IPS-20b (cell line): ENCODE measurements around the gene ANKRD17.

Source experiments
- H3K27ac ChIP-seq: one replicate; pipeline ENCODE4 v1.5.1; 2013; ENCODE audit warnings: low read length
- H3K27me3 ChIP-seq: 2 replicates; pipeline ENCODE4 v1.6.1; 2013; ENCODE audit warnings: mild to moderate bottlenecking, low read length, inconsistent platforms; ENCODE audit not compliant: insufficient read depth
- H3K36me3 ChIP-seq: 2 replicates; pipeline ENCODE4 v1.6.1; 2013; ENCODE audit warnings: low read depth, mild to moderate bottlenecking, inconsistent platforms, low read length, moderate library complexity; ENCODE audit not compliant: insufficient read depth
- H3K4me1 ChIP-seq: 2 replicates; pipeline ENCODE4 v1.6.1; 2013; ENCODE audit warnings: mild to moderate bottlenecking, control low read depth, inconsistent platforms, low read length, moderate library complexity; ENCODE audit not compliant: insufficient read depth
- H3K4me3 ChIP-seq: 2 replicates; pipeline ENCODE4 v1.5.1; 2013; ENCODE audit warnings: mild to moderate bottlenecking, low read length, inconsistent platforms
- H3K9ac ChIP-seq: 2 replicates; pipeline ENCODE4 v1.6.1; 2013; ENCODE audit warnings: low read depth, mild to moderate bottlenecking, inconsistent platforms, low read length, moderate library complexity
- H3K9me3 ChIP-seq: 2 replicates; pipeline ENCODE4 v1.6.1; 2013; ENCODE audit warnings: mild to moderate bottlenecking, low read depth, low read length, inconsistent platforms; ENCODE audit not compliant: insufficient read depth

The ANKRD17 gene

DNA sequence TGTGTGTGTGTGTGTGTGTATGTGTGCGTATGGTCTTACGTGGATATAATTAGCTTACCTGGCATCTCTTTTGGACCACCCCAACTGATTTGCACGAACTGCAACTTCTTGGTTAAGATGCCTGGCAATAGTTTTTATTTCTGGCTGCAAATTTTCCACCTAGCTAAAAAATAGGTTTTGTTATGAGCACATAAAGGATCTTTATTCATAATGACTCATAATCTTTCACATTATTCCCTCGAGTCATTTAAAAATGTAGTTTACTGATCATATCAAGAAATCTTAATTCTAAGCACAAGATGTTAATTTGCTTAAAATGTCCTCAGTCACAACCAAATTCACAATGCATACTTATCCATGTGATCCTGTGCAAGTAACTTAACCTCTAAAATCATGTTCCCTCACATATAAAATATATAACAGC lies 190.6 kb downstream of the ANKRD17 start:
- peak overlapping the region; percentile 77 for H3K4me3 ChIP-seq
- H3K27me3 ChIP-seq = no peaks in the 10 kb centered on the region
- no peak overlapping the region for H3K27ac ChIP-seq
- peaks cover 43% of the 10 kb centered on the region for H3K36me3 ChIP-seq
- peaks cover 8% of the 10 kb centered on the region; the same call in 1 of the 2 replicates for H3K4me1 ChIP-seq
- peak overlapping the region; percentile 87; the same call in 1 of the 2 replicates for H3K9ac ChIP-seq
- no peaks in the 10 kb centered on the region for H3K9me3 ChIP-seq

DNA sequence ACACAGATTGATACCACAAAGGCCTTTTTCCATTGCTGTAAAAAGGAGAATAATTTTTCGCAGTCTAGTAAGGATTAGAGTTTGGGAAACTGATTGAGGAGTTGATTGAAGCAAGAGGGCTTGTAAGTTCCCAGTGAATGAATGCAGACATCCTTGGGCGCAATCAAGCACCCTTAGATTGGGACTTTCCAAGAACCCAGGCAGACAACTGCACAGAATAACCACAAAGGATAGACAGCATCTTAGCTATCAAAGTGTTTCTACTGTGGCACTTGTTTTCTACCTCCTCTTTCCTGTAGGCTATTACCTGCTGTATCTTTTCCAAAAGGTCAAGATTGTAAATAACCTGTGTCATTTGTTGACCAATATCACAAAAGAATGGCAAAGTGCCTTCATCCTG lies 191.7 kb downstream of the ANKRD17 start:
- no peak overlapping the region for H3K4me3 ChIP-seq
- H3K9ac ChIP-seq = 0 out of 2 replicates have a peak overlapping the region, but pooled peaks have one; percentile 10
- H3K27ac ChIP-seq = no peak overlapping the region
- H3K9me3 ChIP-seq = no peaks in the 10 kb centered on the region
- H3K27me3 ChIP-seq = no peaks in the 10 kb centered on the region
- peaks cover 48% of the 10 kb centered on the region for H3K36me3 ChIP-seq
- H3K4me1 ChIP-seq = peaks cover 8% of the 10 kb centered on the region; the same call in 1 of the 2 replicates

DNA sequence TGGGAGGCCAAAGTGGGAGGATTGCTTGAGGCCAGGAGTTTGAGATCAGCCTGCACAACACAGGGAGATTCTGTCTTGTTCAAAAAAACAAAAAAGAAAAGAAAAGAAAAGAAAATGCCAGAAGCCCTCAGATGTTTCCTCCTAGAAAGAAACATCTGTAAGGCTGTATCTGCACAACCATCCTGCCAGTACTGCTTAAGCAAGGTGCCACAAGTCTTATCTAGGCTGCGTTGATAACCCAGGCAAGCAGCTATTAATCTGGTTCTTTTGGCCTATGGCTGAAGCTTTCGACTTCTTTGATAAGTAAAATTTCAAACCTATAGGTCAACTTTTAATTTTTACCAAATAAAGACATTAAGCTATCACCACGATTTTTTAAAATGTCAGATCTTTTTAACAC lies 192.2 kb downstream of the ANKRD17 start:
- Histone ChIP-seq H3K9ac (no peak overlapping the region), H3K4me1 (peaks cover 8% of the 10 kb centered on the region; the same call in 1 of the 2 replicates), H3K36me3 (peaks cover 52% of the 10 kb centered on the region), H3K27me3 (no peaks in the 10 kb centered on the region), H3K4me3 (no peak overlapping the region), H3K9me3 (no peaks in the 10 kb centered on the region), H3K27ac (no peak overlapping the region)

DNA sequence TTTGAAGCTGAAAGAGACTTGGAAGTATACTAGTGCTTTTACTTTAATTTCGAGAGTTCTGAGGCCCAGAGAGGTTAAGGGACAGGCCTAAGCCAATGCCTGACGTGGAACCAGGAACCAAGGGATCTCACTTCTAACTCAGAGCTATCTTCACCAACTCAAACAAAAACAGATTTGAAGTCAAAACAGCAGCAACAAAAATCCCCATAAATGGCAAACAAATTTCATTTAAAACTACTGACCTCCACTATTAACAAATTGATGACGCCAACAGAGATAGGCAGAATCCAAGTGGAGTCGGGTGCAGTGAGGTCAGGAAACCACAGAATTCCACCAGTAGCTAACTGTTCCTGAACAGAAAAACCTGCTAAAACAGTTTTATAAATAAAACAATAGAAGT lies 194.1 kb downstream of the ANKRD17 start:
- Histone ChIP-seq H3K4me3 (no peak overlapping the region), H3K9ac (no peak overlapping the region), H3K4me1 (peaks cover 6% of the 10 kb centered on the region; the same call in 1 of the 2 replicates), H3K27me3 (no peaks in the 10 kb centered on the region), H3K9me3 (no peaks in the 10 kb centered on the region), H3K27ac (no peak overlapping the region), H3K36me3 (peaks cover 69% of the 10 kb centered on the region)

DNA sequence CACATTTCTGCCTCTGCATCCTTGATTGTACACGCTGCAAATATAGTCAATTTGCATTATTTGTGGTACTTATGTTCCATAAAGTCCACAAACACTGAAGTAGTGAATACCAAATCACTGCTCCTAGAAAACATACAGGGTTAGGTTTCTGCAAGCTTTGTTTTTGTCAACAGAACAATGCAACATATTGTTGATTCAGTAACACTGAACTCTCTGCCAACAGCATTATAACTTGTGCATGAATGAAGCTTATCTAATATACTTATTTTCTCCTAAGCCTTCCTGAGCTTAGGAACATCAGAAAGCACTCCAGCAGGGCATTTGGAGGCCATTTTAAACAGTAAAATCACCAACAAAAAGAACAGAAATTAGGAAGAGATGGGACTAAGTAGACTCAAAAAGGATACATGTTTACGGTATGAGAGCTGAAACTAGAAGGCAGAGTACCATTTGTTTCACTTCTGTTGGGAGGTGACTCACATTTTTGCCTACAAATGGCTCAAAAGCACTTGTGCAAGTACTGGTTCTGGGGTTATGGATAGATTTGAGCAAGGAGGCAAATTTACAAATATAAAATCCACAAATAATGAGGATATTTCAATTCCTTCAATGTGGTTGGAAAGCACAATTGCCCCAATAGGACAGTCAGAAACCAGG lies 203.2 kb downstream of the ANKRD17 start:
- Histone ChIP-seq H3K9me3 (no peaks in the 10 kb centered on the region), H3K27me3 (no peaks in the 10 kb centered on the region), H3K4me1 (peaks cover 27% of the 10 kb centered on the region), H3K9ac (peak overlapping the region; percentile 7; the same call in 1 of the 2 replicates), H3K36me3 (peaks cover 55% of the 10 kb centered on the region), H3K27ac (no peak overlapping the region), H3K4me3 (no peak overlapping the region)

DNA sequence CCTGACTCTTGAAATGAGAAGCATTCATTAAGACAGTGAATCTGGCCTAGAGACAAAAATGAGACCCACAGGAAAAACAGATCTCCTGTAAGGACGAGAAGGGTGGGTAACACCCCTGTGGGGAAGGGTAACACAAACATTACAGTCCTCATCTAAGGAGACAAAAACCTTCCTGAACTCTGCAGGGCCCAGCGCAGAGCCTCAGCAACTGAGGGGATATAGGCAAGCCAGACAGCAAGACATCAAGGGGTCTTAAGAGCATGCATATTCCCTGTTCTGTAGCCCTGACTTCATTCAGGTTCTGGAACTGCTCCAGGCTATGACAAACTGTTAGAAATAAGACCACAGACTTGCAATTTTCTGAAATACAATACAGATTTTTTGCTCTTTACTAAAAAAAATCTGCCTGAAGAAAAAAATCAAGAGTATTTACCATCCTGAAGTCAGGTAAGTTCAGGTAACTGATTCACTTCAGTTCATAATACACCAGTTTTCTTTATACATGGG lies 204.6 kb downstream of the ANKRD17 start:
- Histone ChIP-seq H3K27me3 (no peaks in the 10 kb centered on the region), H3K27ac (peak overlapping the region; percentile 42), H3K9ac (peak overlapping the region; percentile 18; the same call in 1 of the 2 replicates), H3K9me3 (no peaks in the 10 kb centered on the region), H3K36me3 (peaks cover 42% of the 10 kb centered on the region), H3K4me3 (0 out of 2 replicates have a peak overlapping the region, but pooled peaks have one; percentile 2), H3K4me1 (peaks cover 27% of the 10 kb centered on the region)

DNA sequence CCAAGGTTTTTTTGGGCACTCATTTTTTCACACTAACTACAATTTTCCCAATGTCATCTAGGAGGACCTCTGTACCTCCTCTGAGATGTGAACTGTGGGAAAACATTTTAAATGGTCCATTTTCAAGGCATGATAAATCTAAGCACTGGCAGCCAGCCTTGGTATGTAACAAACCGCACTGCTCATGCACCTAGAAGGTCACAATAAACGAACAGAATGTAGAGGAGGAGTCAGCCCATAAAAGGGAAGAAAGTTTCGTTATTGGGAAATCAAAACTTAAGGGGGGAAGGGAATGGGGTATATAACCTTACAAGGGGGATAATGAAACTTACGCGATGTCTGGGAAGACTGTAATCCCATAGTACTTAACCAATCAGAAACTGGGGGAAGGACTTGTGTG lies 205.5 kb downstream of the ANKRD17 start:
- no peak overlapping the region for H3K27ac ChIP-seq
- H3K9ac ChIP-seq = no peak overlapping the region
- no peak overlapping the region for H3K4me3 ChIP-seq
- H3K4me1 ChIP-seq = peaks cover 27% of the 10 kb centered on the region
- peaks cover 32% of the 10 kb centered on the region for H3K36me3 ChIP-seq
- no peaks in the 10 kb centered on the region for H3K9me3 ChIP-seq
- H3K27me3 ChIP-seq = no peaks in the 10 kb centered on the region

DNA sequence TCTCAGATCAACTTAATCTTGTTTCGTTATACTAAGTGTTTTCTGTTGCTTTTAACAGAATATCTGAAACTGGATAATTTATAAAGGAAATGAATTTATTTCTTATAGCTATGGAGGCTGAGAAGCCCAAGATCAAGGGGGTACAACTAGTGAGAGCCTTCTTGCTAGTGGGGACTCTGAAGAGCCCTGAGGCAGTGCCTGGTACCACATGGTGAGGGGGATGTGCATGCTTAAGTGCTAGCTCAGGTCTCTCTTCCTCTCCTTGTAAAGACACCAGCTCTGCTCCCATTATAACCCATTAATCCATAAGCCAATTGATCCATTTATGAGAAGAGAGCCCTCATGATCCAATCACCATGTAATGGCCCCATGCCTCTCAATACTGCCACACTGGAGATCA lies 207.0 kb downstream of the ANKRD17 start:
- Histone ChIP-seq H3K9ac (no peak overlapping the region), H3K9me3 (no peaks in the 10 kb centered on the region), H3K36me3 (peaks cover 18% of the 10 kb centered on the region), H3K27me3 (no peaks in the 10 kb centered on the region), H3K4me3 (no peak overlapping the region), H3K4me1 (peaks cover 27% of the 10 kb centered on the region), H3K27ac (no peak overlapping the region)

DNA sequence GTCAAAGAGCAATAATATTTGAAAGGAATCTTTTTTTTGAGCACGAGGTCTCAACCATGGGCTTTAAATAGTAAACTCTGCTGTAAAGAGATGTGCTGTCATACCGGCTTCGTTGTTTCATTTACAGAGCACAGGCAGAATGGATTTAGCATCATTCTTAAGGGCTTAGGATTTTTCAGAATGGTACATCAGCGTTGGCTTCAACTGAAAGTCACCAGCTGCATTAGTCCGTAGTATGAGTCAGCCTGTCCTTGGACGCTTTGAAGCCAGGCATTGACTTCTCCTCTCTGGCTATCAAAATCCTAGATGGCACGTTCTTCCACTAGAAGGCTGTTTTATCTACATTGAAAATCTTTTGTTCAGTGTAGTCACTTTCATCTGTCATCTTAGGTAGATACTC lies 212.7 kb downstream of the ANKRD17 start:
- no peak overlapping the region for H3K27ac ChIP-seq
- H3K9me3 ChIP-seq = no peaks in the 10 kb centered on the region
- H3K4me3 ChIP-seq = no peak overlapping the region
- H3K4me1 ChIP-seq = no peaks in the 10 kb centered on the region
- no peaks in the 10 kb centered on the region for H3K27me3 ChIP-seq
- H3K36me3 ChIP-seq = no peaks in the 10 kb centered on the region
- H3K9ac ChIP-seq = no peak overlapping the region

DNA sequence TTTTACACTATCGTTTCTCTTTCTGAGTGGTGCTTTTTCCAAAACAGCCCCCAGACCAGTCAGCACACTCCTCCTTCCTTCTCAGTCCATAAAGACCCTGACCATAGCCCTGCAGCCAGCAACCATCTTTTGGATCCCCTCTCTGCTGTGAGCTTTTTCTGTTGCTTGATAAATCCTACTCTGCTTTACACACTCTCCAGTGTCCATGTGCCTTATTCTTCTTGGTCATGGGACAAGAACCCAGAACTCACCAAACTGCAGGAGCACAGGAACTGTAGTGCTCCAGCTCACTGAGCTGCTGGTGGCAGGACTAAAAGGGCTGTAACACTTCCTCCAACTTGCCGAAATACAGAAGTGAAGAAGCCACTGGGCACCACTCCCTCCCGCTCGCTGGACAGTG lies 221.5 kb downstream of the ANKRD17 start:
- Histone ChIP-seq H3K9me3 (peaks cover 20% of the 10 kb centered on the region), H3K27ac (no peak overlapping the region), H3K4me3 (no peak overlapping the region), H3K9ac (no peak overlapping the region), H3K27me3 (no peaks in the 10 kb centered on the region), H3K36me3 (no peaks in the 10 kb centered on the region), H3K4me1 (no peaks in the 10 kb centered on the region)

DNA sequence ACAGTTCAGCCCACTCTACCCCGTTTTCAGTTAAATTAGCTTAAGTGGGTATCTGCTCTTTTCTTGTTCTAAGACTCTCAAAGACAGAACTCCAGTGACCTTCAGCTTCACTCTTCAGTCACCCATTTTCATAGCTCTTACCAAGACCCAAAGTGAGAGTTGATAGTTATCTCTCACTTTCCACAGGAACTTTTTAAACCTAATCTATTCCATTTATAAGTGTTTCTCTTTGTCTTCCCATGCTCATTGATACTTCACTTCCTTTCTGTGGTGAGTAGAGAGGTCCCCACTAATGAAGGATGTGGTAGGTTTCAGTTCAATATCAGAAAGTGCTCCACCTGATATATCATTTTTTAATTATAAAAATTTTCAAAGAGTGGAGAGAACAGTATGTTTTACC lies 222.5 kb downstream of the ANKRD17 start:
- no peaks in the 10 kb centered on the region for H3K27me3 ChIP-seq
- no peaks in the 10 kb centered on the region for H3K4me1 ChIP-seq
- peaks cover 20% of the 10 kb centered on the region for H3K9me3 ChIP-seq
- no peak overlapping the region for H3K27ac ChIP-seq
- no peak overlapping the region for H3K4me3 ChIP-seq
- H3K9ac ChIP-seq = no peak overlapping the region
- no peaks in the 10 kb centered on the region for H3K36me3 ChIP-seq

DNA sequence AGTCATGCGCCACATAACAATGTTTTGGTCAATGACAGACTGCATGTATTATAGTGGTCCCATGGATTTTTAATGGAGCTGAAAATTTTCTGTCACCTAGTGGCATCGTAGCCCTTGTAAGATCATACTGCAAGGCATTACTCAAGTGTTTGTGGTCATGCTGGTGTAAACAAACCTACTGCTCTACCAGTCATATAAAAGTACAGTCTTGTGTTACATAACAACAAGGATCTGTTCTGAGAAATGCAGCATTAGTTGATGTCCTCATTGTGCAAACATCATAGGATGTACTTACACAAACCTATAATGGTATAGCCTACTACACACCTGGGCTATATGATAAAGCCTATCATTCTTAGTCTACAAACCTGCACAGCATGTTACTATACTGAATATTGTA lies 223.7 kb downstream of the ANKRD17 start:
- H3K36me3 ChIP-seq = no peaks in the 10 kb centered on the region
- no peaks in the 10 kb centered on the region for H3K27me3 ChIP-seq
- no peaks in the 10 kb centered on the region for H3K4me1 ChIP-seq
- no peak overlapping the region for H3K4me3 ChIP-seq
- no peak overlapping the region for H3K9ac ChIP-seq
- peaks cover 20% of the 10 kb centered on the region for H3K9me3 ChIP-seq
- H3K27ac ChIP-seq = no peak overlapping the region
